ENCODE data around the gene GLT8D2. TPM values are rescaled to one million over a fixed set of nuclear protein-coding genes. Genes with fewer than 3 reads are reported as not detected.

GLT8D2 gene
- total RNA-seq, 2 donors from 2014 or later: 1.6 to 5.1 TPM

- no peaks in the 10 kb centered on the region for H3K36me3 ChIP-seq
- DNase-seq: peak; percentile 27
- H3K9me3 ChIP-seq: no peaks in the 10 kb centered on the region
- peaks cover 4% of the 10 kb centered on the region for H3K4me1 ChIP-seq
- H3K27ac ChIP-seq: peak overlapping the region; percentile 91
- H3K27me3 ChIP-seq: no peaks in the 10 kb centered on the region
- TF ChIP-seq, protein P1, sequence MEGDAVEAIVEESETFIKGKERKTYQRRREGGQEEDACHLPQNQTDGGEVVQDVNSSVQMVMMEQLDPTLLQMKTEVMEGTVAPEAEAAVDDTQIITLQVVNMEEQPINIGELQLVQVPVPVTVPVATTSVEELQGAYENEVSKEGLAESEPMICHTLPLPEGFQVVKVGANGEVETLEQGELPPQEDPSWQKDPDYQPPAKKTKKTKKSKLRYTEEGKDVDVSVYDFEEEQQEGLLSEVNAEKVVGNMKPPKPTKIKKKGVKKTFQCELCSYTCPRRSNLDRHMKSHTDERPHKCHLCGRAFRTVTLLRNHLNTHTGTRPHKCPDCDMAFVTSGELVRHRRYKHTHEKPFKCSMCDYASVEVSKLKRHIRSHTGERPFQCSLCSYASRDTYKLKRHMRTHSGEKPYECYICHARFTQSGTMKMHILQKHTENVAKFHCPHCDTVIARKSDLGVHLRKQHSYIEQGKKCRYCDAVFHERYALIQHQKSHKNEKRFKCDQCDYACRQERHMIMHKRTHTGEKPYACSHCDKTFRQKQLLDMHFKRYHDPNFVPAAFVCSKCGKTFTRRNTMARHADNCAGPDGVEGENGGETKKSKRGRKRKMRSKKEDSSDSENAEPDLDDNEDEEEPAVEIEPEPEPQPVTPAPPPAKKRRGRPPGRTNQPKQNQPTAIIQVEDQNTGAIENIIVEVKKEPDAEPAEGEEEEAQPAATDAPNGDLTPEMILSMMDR (IDR thresholded peaks at IDR 0.05): no peak
- H3K4me3 ChIP-seq: peak overlapping the region; percentile 96
- intact Hi-C loops (cut with DNase I): no loop called here
- H3K9ac ChIP-seq (ENCODE audit: low read depth in 2 of 2, low read length in 2 of 2): peak overlapping the region; percentile 85 to 88
Observed at GRCh38 chr12:103955811-103956508, 94.0 kb downstream of the GLT8D2 start.

- Histone ChIP-seq H3K36me3 (peaks cover 12% of the 10 kb centered on the region), H3K4me1 (peaks cover 4% of the 10 kb centered on the region), H3K9me3 (no peaks in the 10 kb centered on the region), H3K4me3 (no peak overlapping the region), H3K9ac (ENCODE audit: low read depth in 2 of 2, low read length in 2 of 2) (no peak overlapping the region), H3K27me3 (no peaks in the 10 kb centered on the region), H3K27ac (no peak overlapping the region)
- TF ChIP-seq, protein P1 (IDR thresholded peaks at IDR 0.05): no peak
- intact Hi-C loops (cut with DNase I): no loop called here
- DNase-seq: no peak
Observed at GRCh38 chr12:103952497-103952896, 97.5 kb downstream of the GLT8D2 start.

DNA sequence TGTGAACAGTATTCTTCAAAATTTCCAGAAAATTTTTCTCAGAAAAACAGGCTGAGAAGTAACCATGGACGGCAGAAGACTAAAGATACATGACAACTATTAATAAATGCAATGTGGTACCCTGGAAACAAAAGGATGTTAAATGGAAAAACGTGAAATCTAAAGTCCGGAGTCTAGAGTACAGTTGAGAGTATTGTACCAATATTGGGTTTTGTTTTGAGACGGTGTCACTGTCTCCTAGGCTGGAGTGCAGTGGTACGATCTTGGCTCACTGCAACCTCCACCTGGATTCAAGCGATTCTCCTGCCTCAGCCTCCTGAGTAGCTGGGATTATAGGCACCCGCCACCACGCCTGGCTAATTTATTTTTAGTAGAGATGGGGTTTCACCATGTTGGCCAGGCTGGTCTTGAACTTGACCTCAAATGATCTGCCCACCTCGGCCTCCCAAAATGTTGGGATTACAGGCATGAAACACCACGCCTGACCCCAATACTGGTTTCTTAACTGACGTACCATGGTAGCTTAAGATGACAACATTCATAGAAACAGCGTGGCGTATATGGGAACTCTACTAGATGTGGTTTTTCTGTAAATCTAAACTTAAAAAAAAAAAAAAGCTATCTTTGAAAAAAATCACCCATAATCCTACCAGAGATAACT is 101.1 kb downstream of the GLT8D2 start:
- TF ChIP-seq, protein P1 (IDR thresholded peaks at IDR 0.05): no peak
- peaks cover 37% of the 10 kb centered on the region for H3K36me3 ChIP-seq
- DNase-seq: no peak
- H3K27ac ChIP-seq: no peak overlapping the region
- no peak overlapping the region for H3K4me3 ChIP-seq
- no peak overlapping the region for H3K9ac ChIP-seq (ENCODE audit: low read depth in 2 of 2, low read length in 2 of 2)
- no peaks in the 10 kb centered on the region for H3K27me3 ChIP-seq
- no peaks in the 10 kb centered on the region for H3K4me1 ChIP-seq
- intact Hi-C loops (cut with DNase I): no loop called here
- no peaks in the 10 kb centered on the region for H3K9me3 ChIP-seq

DNA sequence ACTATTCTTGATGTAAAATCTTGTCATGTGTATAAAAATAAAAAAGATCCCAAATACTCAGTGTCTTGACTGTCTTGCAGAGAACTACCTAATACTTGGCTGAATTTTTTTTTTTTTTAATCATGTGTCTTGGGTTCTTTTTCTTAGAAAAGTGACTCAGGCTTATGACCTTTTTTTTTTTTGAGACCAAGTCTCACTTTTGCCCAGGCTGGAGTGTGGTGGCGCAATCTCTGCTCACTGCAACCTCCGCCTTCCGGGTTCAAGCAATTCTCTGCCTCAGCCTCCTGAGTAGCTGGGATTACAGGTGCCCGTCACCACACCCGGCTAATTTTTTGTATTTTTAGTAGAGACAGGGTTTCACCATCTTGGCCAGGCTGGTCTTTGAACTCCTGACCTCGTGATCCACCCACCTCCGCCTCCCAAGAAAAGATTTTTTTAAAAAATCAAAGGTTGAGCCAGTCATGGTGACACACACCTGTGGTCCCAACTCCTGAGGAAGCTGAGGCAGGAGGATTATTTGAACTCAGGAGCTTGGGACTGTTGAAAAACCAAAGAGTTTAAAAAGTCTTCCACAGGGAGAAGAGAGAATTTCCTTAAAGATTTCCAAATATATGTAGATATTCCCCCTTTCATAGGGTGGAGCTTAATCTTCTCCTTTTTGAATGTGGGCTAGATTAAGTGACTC is 102.0 kb downstream of the GLT8D2 start:
- Histone ChIP-seq H3K9ac (ENCODE audit: low read depth in 2 of 2, low read length in 2 of 2) (no peak overlapping the region), H3K4me1 (no peaks in the 10 kb centered on the region), H3K27ac (no peak overlapping the region), H3K9me3 (no peaks in the 10 kb centered on the region), H3K27me3 (no peaks in the 10 kb centered on the region), H3K36me3 (peaks cover 44% of the 10 kb centered on the region), H3K4me3 (no peak overlapping the region)
- DNase-seq: no peak
- TF ChIP-seq, protein P1 (IDR thresholded peaks at IDR 0.05): no peak
- intact Hi-C loops (cut with DNase I): no loop called here

GRCh38 chr12:103944964-103945363 is 105.0 kb downstream of the GLT8D2 start:
- no peak for DNase-seq
- H3K36me3 ChIP-seq: peaks cover 53% of the 10 kb centered on the region
- TF ChIP-seq, protein P1 (IDR thresholded peaks at IDR 0.05): no peak

More at GRCh38 chr12:103944964-103945363, 105.0 kb downstream of the GLT8D2 start:
- H3K4me1 ChIP-seq: no peaks in the 10 kb centered on the region
- no peaks in the 10 kb centered on the region for H3K27me3 ChIP-seq
- no peak overlapping the region for H3K4me3 ChIP-seq
- H3K27ac ChIP-seq: no peak overlapping the region
- intact Hi-C loops (cut with DNase I): no loop called here
- H3K9ac ChIP-seq (ENCODE audit: low read depth in 2 of 2, low read length in 2 of 2): no peak overlapping the region
- no peaks in the 10 kb centered on the region for H3K9me3 ChIP-seq

Other genes starting within 250 kb of the GLT8D2 start
- gene NT5DC3, start 209.0 kb downstream of the GLT8D2 start, total RNA-seq: 10 to 100 TPM; 10.0 to 22.6 TPM
- gene HSP90B1, start 119.8 kb downstream of the GLT8D2 start, total RNA-seq: 1,000 to 10,000 TPM in 1 of 2 donors, 100 to 1,000 TPM in 1; 662 to 1,207 TPM
- 10 to 100 TPM; 24.0 to 29.9 TPM for gene TDG, start 84.3 kb downstream of the GLT8D2 start, total RNA-seq
- 10 to 100 TPM in 1 of 2 donors, 1 to 10 TPM in 1; 7.6 to 11.1 TPM for gene HCFC2, start 14.3 kb upstream of the GLT8D2 start, total RNA-seq
- 10 to 100 TPM; 15.6 to 19.8 TPM for gene NFYB, start 88.0 kb upstream of the GLT8D2 start, total RNA-seq
- 100 to 1,000 TPM; 110 to 129 TPM for gene TXNRD1, start 165.6 kb upstream of the GLT8D2 start, total RNA-seq